ENCODE results near the gene AMBRA1. TPM values are rescaled to one million over a fixed set of nuclear protein-coding genes. Genes with fewer than 3 reads are reported as not detected.

AMBRA1 gene
- total and polyA plus RNA-seq, 2 of the 8 experiments (the other 6 are each of a cell fraction or from before 2014, with no cell fraction given): 14.2 to 37.4 TPM

- WGBS, 2 experiments (ENCODE audit: extremely low coverage in 1 of 2, insufficient coverage in 1 of 2, insufficient read length in 1 of 2, insufficient replicate concordance in 2 of 2, low coverage in 1 of 2, low lambda C conversion rate in 2 of 2, missing lambda C conversion rate in 1 of 2): 86% methylated on average over 10 of the region's 10 CpGs; no CpG with 5 or more reads in 1 of the 2 experiments
- H3K79me2 ChIP-seq (ENCODE audit: control insufficient read depth in 1 of 2, insufficient read depth in 2 of 2, low read length in 2 of 2): no peaks in the 10 kb centered on the region; a peak in 1 of 4 replicates
- H3K23ac ChIP-seq (ENCODE audit: insufficient read length): no peak overlapping the region
- ChIA-PET CTCF (ENCODE audit: partially characterized antibody) (interaction anchor here (0.6 to 44.5 kb wide), 13 partner anchors 11 to 464 kb away, joined by 3 to 1004 read pairs (median 4); partner anchors contain the start of gene DGKZ), POLR2A (ENCODE audit: partially characterized antibody) (interaction anchor here (0.8 to 3.8 kb wide), 8 partner anchors 9 to 135 kb away, joined by 3 to 17 read pairs (median 5); no protein-coding TSS in a partner anchor)
- no peak overlapping the region for H3K4ac ChIP-seq (replicated peaks; ENCODE audit: insufficient read length, low read depth, low read length)
- no peak for FAIRE-seq
- no peak overlapping the region for H2BK120ac ChIP-seq (replicated peaks; ENCODE audit: low read depth, low read length)
- H2BK15ac ChIP-seq (ENCODE audit: low read length): no peak overlapping the region
- H3K4me1 ChIP-seq (replicated peaks in 1 of 4; ENCODE audit: control insufficient read depth in 3 of 4, insufficient read depth in 4 of 4, low read length in 3 of 4): peaks cover 0 to 16% (median 13%) of the 10 kb centered on the region in 4 experiments; a peak in 6 of 7 replicates
- no peak overlapping the region for H2BK5ac ChIP-seq (ENCODE audit: low read depth, low read length)
- no peak overlapping the region for H4K5ac ChIP-seq (ENCODE audit: insufficient read length, low read depth, low read length)
- DNase-seq (ENCODE audit: low read depth in 1 of 2, low spot score in 2 of 2): no peak
- no peak overlapping the region for H3K56ac ChIP-seq (replicated peaks; ENCODE audit: insufficient read length, low read depth, low read length)
- H2BK12ac ChIP-seq (ENCODE audit: low read depth, low read length): no peak overlapping the region
- H3K4me2 ChIP-seq (ENCODE audit: insufficient read depth in 1 of 2, low read depth in 2 of 2, low read length in 2 of 2): no peak overlapping the region
- H4K20me1 ChIP-seq (replicated peaks in 1 of 2; ENCODE audit: control insufficient read depth in 1 of 2, insufficient read depth in 2 of 2, low read length in 2 of 2): peaks cover 15 to 23% of the 10 kb centered on the region in 2 experiments
- H3K9me3 ChIP-seq (ENCODE audit: insufficient read depth in 2 of 2, low read depth in 1 of 2, low read length in 1 of 2): no peaks in the 10 kb centered on the region
- H2AFZ ChIP-seq (ENCODE audit: low read length): no peak overlapping the region
- H3K18ac ChIP-seq (ENCODE audit: extremely low read depth, low read length): no peak overlapping the region
- no peak overlapping the region for H2BK20ac ChIP-seq (ENCODE audit: low read length)
- H2AK5ac ChIP-seq (ENCODE audit: low read depth, low read length): no peak overlapping the region
- no peak overlapping the region for H3K14ac ChIP-seq (ENCODE audit: insufficient read length)
- H4K91ac ChIP-seq (replicated peaks; ENCODE audit: insufficient read length, low read length): no peak overlapping the region
- no peak overlapping the region for H4K8ac ChIP-seq (ENCODE audit: extremely low read depth, insufficient read depth, low read length)
- no peak overlapping the region for H3K9ac ChIP-seq (replicated peaks in 1 of 4; ENCODE audit: extremely low read depth in 1 of 4, low read depth in 3 of 4, low read length in 3 of 4)
- no peaks in the 10 kb centered on the region for H3K27me3 ChIP-seq (replicated peaks in 1 of 4; ENCODE audit: control insufficient read depth in 3 of 4, extremely low read depth in 1 of 4, insufficient read depth in 3 of 4, low read length in 3 of 4)
- H3K36me3 ChIP-seq (ENCODE audit: control insufficient read depth in 2 of 4, insufficient read depth in 4 of 4, low read length in 3 of 4): peaks cover 7 to 31% (median 22%) of the 10 kb centered on the region in 4 experiments; a peak in 4 of 8 replicates
- H3K4me3 ChIP-seq (ENCODE audit: extremely low read depth in 1 of 4, insufficient read depth in 2 of 4, low read depth in 3 of 4, low read length in 4 of 4): no peak overlapping the region
- H3K23me2 ChIP-seq (ENCODE audit: low read depth, low read length): peaks cover 9% of the 10 kb centered on the region; the same call in 1 of the 2 replicates
- no peaks in the 10 kb centered on the region for H3K79me1 ChIP-seq (ENCODE audit: low read depth, low read length)
- H3K27ac ChIP-seq (ENCODE audit: low read depth, low read length): no peak overlapping the region
- TF ChIP-seq FOSL1 (IDR thresholded peaks at IDR 0.05; ENCODE audit: insufficient read depth, low read depth, low read length) (no peak), RNF2 (IDR thresholded peaks at IDR 0.05; ENCODE audit: borderline replicate concordance, low read depth, low read length, missing control alignments, poor library complexity, severe bottlenecking) (no peak), USF2 (IDR thresholded peaks at IDR 0.05; ENCODE audit: low read length) (no peak), SP1 (IDR thresholded peaks at IDR 0.05; ENCODE audit: low read depth, low read length) (no peak), RFX5 (IDR thresholded peaks at IDR 0.05; ENCODE audit: borderline replicate concordance, low read depth, low read length) (no peak), TAF1 (IDR thresholded peaks at IDR 0.05; ENCODE audit: low read depth, low read length) (no peak), CHD2 (IDR thresholded peaks at IDR 0.05; ENCODE audit: low read length) (no peak), SIX5 (IDR thresholded peaks at IDR 0.05; ENCODE audit: low read depth, low read length) (no peak), HDAC6 (IDR thresholded peaks at IDR 0.05; ENCODE audit: low read depth, low read length) (no peak), GTF2F1 (IDR thresholded peaks at IDR 0.05; ENCODE audit: borderline replicate concordance, low read depth, low read length) (no peak), EP300 (IDR thresholded peaks at IDR 0.05; ENCODE audit: borderline replicate concordance in 1 of 2, low read depth in 2 of 2, low read length in 2 of 2) (no peak), SRF (IDR thresholded peaks at IDR 0.05; ENCODE audit: low read depth, low read length) (no peak), MAFK (IDR thresholded peaks at IDR 0.05; ENCODE audit: low read depth, low read length) (no peak)
Observed at GRCh38 chr11:46378296-46378695, 215.5 kb downstream of the AMBRA1 start.

All from H1 (cell line).